IMR-90 (cell line): ENCODE results near the gene CNIH2. TPM values are rescaled to one million over a fixed set of nuclear protein-coding genes. Genes with fewer than 3 reads are reported as not detected.

Experiments
- ATAC-seq: fragments of 200-7000 bp; cut with Tn5 transposase; 2 replicates; pipeline ENCODE4 v1.9.1; 2020; ENCODE audit warnings: low read depth, mild to moderate bottlenecking, moderate library complexity
- BruUV-seq: library from RNA; stranded (reverse); fragments of 400-500 nt; replicated peaks from 2 replicates; lab custom pipeline; 2021; lab: Mats Ljungman, UMichigan
- CTCF ChIA-PET: fragments of 300-600 bp; formaldehyde crosslinking; extraction: SDS; loops from one replicate; lab custom pipeline; 2021; ENCODE audit warnings: antibody characterized with exemption; lab: Yijun Ruan, JAX
- POLR2A ChIA-PET: fragments of 300-600 bp; sonication (Branson Sonifier 250); formaldehyde crosslinking; loops from one replicate; lab custom pipeline; 2022; ENCODE audit warnings: antibody characterized with exemption; ENCODE audit not compliant: unreplicated experiment; lab: Charles Lee
- DNase-seq: peaks from one replicate; pipeline ENCODE4 v3.0.0; 2013
- H2AFZ ChIP-seq: replicated peaks from 2 replicates; pipeline ENCODE3; 2013; ENCODE audit warnings: low read length, mild to moderate bottlenecking; ENCODE audit not compliant: poor library complexity
- H2AK5ac ChIP-seq: 2 replicates; pipeline ENCODE4 v1.6.1; 2013; ENCODE audit warnings: low read depth, low read length, inconsistent platforms
- H2AK9ac ChIP-seq: replicated peaks from 2 replicates; pipeline ENCODE3; 2013; ENCODE audit warnings: mild to moderate bottlenecking, low read depth, low read length, moderate library complexity; ENCODE audit not compliant: poor library complexity
- H2BK120ac ChIP-seq: 2 replicates; pipeline ENCODE4 v1.6.1; 2013; ENCODE audit warnings: low read depth, low read length, inconsistent platforms
- H2BK15ac ChIP-seq: 3 replicates; pipeline ENCODE4 v1.6.1; 2013; ENCODE audit warnings: low read depth, low read length, inconsistent platforms
- H2BK20ac ChIP-seq: 2 replicates; pipeline ENCODE4 v1.6.1; 2013; ENCODE audit warnings: low read depth, mild to moderate bottlenecking, inconsistent platforms, low read length, moderate library complexity
- H2BK5ac ChIP-seq: 2 replicates; pipeline ENCODE4 v1.6.1; 2013; ENCODE audit warnings: mild to moderate bottlenecking, low read depth, low read length, inconsistent platforms; ENCODE audit not compliant: poor library complexity, severe bottlenecking
- H3K14ac ChIP-seq: replicated peaks from 2 replicates; pipeline ENCODE4 v1.6.1; 2013; ENCODE audit warnings: low read depth, low read length, inconsistent platforms
- H3K18ac ChIP-seq: 2 replicates; pipeline ENCODE4 v1.6.1; 2013; ENCODE audit warnings: low read depth, low read length, control low read depth
- H3K23ac ChIP-seq: 2 replicates; pipeline ENCODE4 v1.6.1; 2013; ENCODE audit warnings: low read depth, low read length, inconsistent platforms
- H3K27ac ChIP-seq: 2 replicates; pipeline ENCODE4 v1.5.1; 2013; ENCODE audit warnings: mild to moderate bottlenecking, control low read depth, low read length; ENCODE audit not compliant: insufficient read depth
- H3K27me3 ChIP-seq: 2 replicates; pipeline ENCODE4 v1.6.1; 2013; ENCODE audit warnings: low read length; ENCODE audit not compliant: control insufficient read depth, insufficient read depth
- H3K36me3 ChIP-seq: 2 replicates; pipeline ENCODE4 v1.6.1; 2013; ENCODE audit warnings: low read length, mixed read lengths; ENCODE audit not compliant: control insufficient read depth, insufficient read depth
- H3K4ac ChIP-seq: 2 replicates; pipeline ENCODE4 v1.6.1; 2013; ENCODE audit warnings: low read depth, low read length, inconsistent platforms
- H3K4me1 ChIP-seq: 2 replicates; pipeline ENCODE4 v1.6.1; 2013; ENCODE audit warnings: low read length, mixed read lengths; ENCODE audit not compliant: control insufficient read depth, insufficient read depth
- H3K4me2 ChIP-seq: 2 replicates; pipeline ENCODE4 v1.6.1; 2013; ENCODE audit warnings: low read depth, mild to moderate bottlenecking, control low read depth, low read length, moderate library complexity
- H3K4me3 ChIP-seq: 2 replicates; pipeline ENCODE4 v1.5.1; 2013; ENCODE audit warnings: low read depth, mild to moderate bottlenecking, control low read depth, low read length, moderate library complexity; ENCODE audit not compliant: insufficient read depth
- H3K56ac ChIP-seq: 2 replicates; pipeline ENCODE4 v1.6.1; 2013; ENCODE audit warnings: low read length, inconsistent platforms; ENCODE audit not compliant: insufficient read depth; ENCODE audit errors: extremely low read depth
- H3K79me1 ChIP-seq, 2 experiments: 2 replicates each; pipeline ENCODE4 v1.6.1; 2013; ENCODE audit warnings: low read length in 2 of 2, inconsistent platforms in 1 of 2, low read depth in 1 of 2
- H3K9ac ChIP-seq: 2 replicates; pipeline ENCODE4 v1.6.1; 2013; ENCODE audit warnings: low read depth, low read length, control low read depth
- H3K9me1 ChIP-seq: 2 replicates; pipeline ENCODE4 v1.6.1; 2013; ENCODE audit warnings: low read length, inconsistent platforms; ENCODE audit not compliant: insufficient read depth
- H3K9me3 ChIP-seq: 2 replicates; pipeline ENCODE4 v1.6.1; 2013; ENCODE audit warnings: low read length; ENCODE audit not compliant: control insufficient read depth, insufficient read depth
- H4K20me1 ChIP-seq: 2 replicates; pipeline ENCODE4 v1.6.1; 2013; ENCODE audit warnings: low read length, inconsistent platforms; ENCODE audit not compliant: insufficient read depth
- H4K5ac ChIP-seq: 2 replicates; pipeline ENCODE4 v1.6.1; 2013; ENCODE audit warnings: mild to moderate bottlenecking, low read depth, low read length, control low read depth
- H4K8ac ChIP-seq, 2 experiments: 2 replicates each; pipeline ENCODE4 v1.6.1; 2013; ENCODE audit warnings: low read depth in 2 of 2, low read length in 2 of 2, control low read depth in 1 of 2, inconsistent platforms in 1 of 2
- H4K91ac ChIP-seq: 2 replicates; pipeline ENCODE4 v1.6.1; 2013; ENCODE audit warnings: low read depth, low read length, inconsistent platforms; ENCODE audit not compliant: insufficient read depth
- CEBPB ChIP-seq: IDR thresholded peaks from 2 replicates; pipeline ENCODE4 v1.6.1; 2012; ENCODE audit warnings: low read depth, low read length, improper control_type of control experiment
- CTCF ChIP-seq: conservative IDR thresholded peaks from 2 replicates; pipeline ENCODE4 v1.5.1; 2012; ENCODE audit warnings: mild to moderate bottlenecking, low read depth, low read length, improper control_type of control experiment
- MAFK ChIP-seq: IDR thresholded peaks from 2 replicates; pipeline ENCODE4 v1.6.1; 2012; ENCODE audit warnings: low read depth, low read length, improper control_type of control experiment
- NFE2L2 ChIP-seq: fragments of 150-350 bp; IDR thresholded peaks from 2 replicates; pipeline ENCODE4 v1.6.1; 2016; ENCODE audit warnings: low read depth, mild to moderate bottlenecking, low read length
- RCOR1 ChIP-seq: IDR thresholded peaks from 2 replicates; pipeline ENCODE4 v1.6.1; 2012; ENCODE audit warnings: mild to moderate bottlenecking, low read length, improper control_type of control experiment; ENCODE audit not compliant: insufficient replicate concordance
- WGBS, 2 experiments: methylation state at CpG; one replicate each; pipeline versions ENCODE4 v1.1.5 to v1.1.7; 2013; ENCODE audit warnings: missing lambda C conversion rate in 2 of 2; ENCODE audit not compliant: insufficient read length in 1 of 2; ENCODE audit errors: extremely low coverage in 2 of 2; 5-methylcytosine and 5-hydroxymethylcytosine counted together
- dilution Hi-C: fragments of 300-500 bp; cut with HindIII; formaldehyde crosslinking; loops from one replicate; pipeline ENCODE4 v1.14.3; 2018; ENCODE audit warnings: low sequenced_read_pairs; ENCODE audit not compliant: unreplicated experiment
- in situ Hi-C: fragments of 300-500 bp; cut with MboI; formaldehyde crosslinking; loops from 3 replicates; pipeline ENCODE4 v1.14.3; 2019; ENCODE audit warnings: low sequenced_read_pairs, inconsistent platforms, mixed read lengths
- intact Hi-C: fragments of 100-400 bp; cut with micrococcal nuclease; formaldehyde crosslinking; loops from 2 replicates; pipeline ENCODE4 v1.10.0; 2022
- polyA plus RNA-seq, 3 experiments: library from polyadenylated mRNA; depleted of rRNA; stranded (reverse); fragments of >200 nt; gene quantifications; 2 replicates each; pipeline ENCODE4 v1.2.3, GENCODE V29; 2012; ENCODE audit warnings: low replicate concordance in 1 of 3
- total RNA-seq: library from RNA; depleted of rRNA; stranded (reverse); fragments of >200 nt; gene quantifications from 2 replicates; pipeline ENCODE4 v1.2.3, GENCODE V29; 2012

The CNIH2 gene
- total and polyA plus RNA-seq, 2 of the 4 experiments (the other 2 are of a cell fraction), result 0.54 to 3.4 TPM

GRCh38 chr11:66292543-66293332 lies 14.8 kb downstream of the CNIH2 start:
- H3K9me3 ChIP-seq, result no peaks in the 10 kb centered on the region
- H3K4me3 ChIP-seq, result no peak overlapping the region
- no peak overlapping the region for H2AK5ac ChIP-seq
- ChIA-PET CTCF (no interaction called here), POLR2A (no interaction called here)
- H3K27me3 ChIP-seq, result peaks cover 46% of the 10 kb centered on the region
- intact Hi-C loops, result no loop called here
- no peak for ATAC-seq
- no peak overlapping the region for H3K4me2 ChIP-seq
- H3K9ac ChIP-seq, result no peak overlapping the region
- H4K20me1 ChIP-seq, result 0 out of 2 replicates have a peak, but pooled peaks cover 2% of the 10 kb centered on the region
- H3K4ac ChIP-seq, result no peak overlapping the region
- H3K9me1 ChIP-seq, result peaks cover 11% of the 10 kb centered on the region
- H4K8ac ChIP-seq, result no peak overlapping the region
- no peak for DNase-seq
- peaks cover 3 to 10% of the 10 kb centered on the region in 2 experiments; a peak in 3 of 4 replicates for H3K79me1 ChIP-seq
- H2BK5ac ChIP-seq, result no peak overlapping the region
- no peak overlapping the region for H3K56ac ChIP-seq
- no peak overlapping the region for H3K23ac ChIP-seq
- no peak overlapping the region for H2BK20ac ChIP-seq
- H3K14ac ChIP-seq, result no peak overlapping the region
- H4K5ac ChIP-seq, result no peak overlapping the region
- H3K36me3 ChIP-seq, result no peaks in the 10 kb centered on the region
- no peak overlapping the region for H3K18ac ChIP-seq
- 64% methylated on average over 13 of the region's 17 CpGs; no CpG with 5 or more reads in 1 of the 2 experiments for WGBS, 2 experiments
- H3K27ac ChIP-seq, result no peak overlapping the region
- in situ Hi-C loops, result no loop called here
- peaks cover 8% of the 10 kb centered on the region for H3K4me1 ChIP-seq
- no TSS peak for BruUV-seq
- H2BK15ac ChIP-seq, result no peak overlapping the region
- dilution Hi-C loops, result no loop called here
- H2BK120ac ChIP-seq, result no peak overlapping the region
- no peak overlapping the region for H4K91ac ChIP-seq
- H2AFZ ChIP-seq, result no peak overlapping the region
- no peak overlapping the region for H2AK9ac ChIP-seq
- TF ChIP-seq MAFK, result no peak
- no peak for TF ChIP-seq RCOR1
- TF ChIP-seq CTCF, result no peak
- TF ChIP-seq CEBPB, result no peak
- TF ChIP-seq NFE2L2, result no peak
